Measurements from ENCODE around the gene IL17RD.

IL17RD gene

GRCh38 chr3:57079474-57079831 is 85.7 kb downstream of the IL17RD start:
- Histone ChIP-seq H3K9me3 (ENCODE audit: control insufficient read depth, insufficient read depth, low read length) (no peaks in the 10 kb centered on the region), H3K36me3 (ENCODE audit: control insufficient read depth, insufficient read depth, low read length) (no peaks in the 10 kb centered on the region), H3K27ac (ENCODE audit: low read depth, low read length) (no peak overlapping the region), H3K4me1 (ENCODE audit: control insufficient read depth, insufficient read depth, low read length) (peaks cover 9% of the 10 kb centered on the region), H3K4me3 (ENCODE audit: low read depth, low read length) (peak overlapping the region; percentile 93), H3K9ac (ENCODE audit: low read depth, low read length) (peak overlapping the region; percentile 44), H3K27me3 (ENCODE audit: control insufficient read depth, insufficient read depth, low read length) (peaks cover 33% of the 10 kb centered on the region)

- Histone ChIP-seq H3K9me3 (ENCODE audit: control insufficient read depth, insufficient read depth, low read length) (no peaks in the 10 kb centered on the region), H3K36me3 (ENCODE audit: control insufficient read depth, insufficient read depth, low read length) (no peaks in the 10 kb centered on the region), H3K9ac (ENCODE audit: low read depth, low read length) (peak overlapping the region; percentile 63), H3K27ac (ENCODE audit: low read depth, low read length) (no peak overlapping the region), H3K4me1 (ENCODE audit: control insufficient read depth, insufficient read depth, low read length) (peaks cover 9% of the 10 kb centered on the region), H3K27me3 (ENCODE audit: control insufficient read depth, insufficient read depth, low read length) (peaks cover 33% of the 10 kb centered on the region), H3K4me3 (ENCODE audit: low read depth, low read length) (peak overlapping the region; percentile 93)
Measured at GRCh38 chr3:57078635-57079473, 86.3 kb downstream of the IL17RD start.

GRCh38 chr3:57078344-57078634 is 86.9 kb downstream of the IL17RD start:
- Histone ChIP-seq H3K27me3 (ENCODE audit: control insufficient read depth, insufficient read depth, low read length) (peaks cover 33% of the 10 kb centered on the region), H3K36me3 (ENCODE audit: control insufficient read depth, insufficient read depth, low read length) (no peaks in the 10 kb centered on the region), H3K27ac (ENCODE audit: low read depth, low read length) (no peak overlapping the region), H3K4me1 (ENCODE audit: control insufficient read depth, insufficient read depth, low read length) (peaks cover 9% of the 10 kb centered on the region), H3K9ac (ENCODE audit: low read depth, low read length) (peak overlapping the region; percentile 63; the same call in 1 of the 2 replicates), H3K4me3 (ENCODE audit: low read depth, low read length) (peak overlapping the region; percentile 93), H3K9me3 (ENCODE audit: control insufficient read depth, insufficient read depth, low read length) (no peaks in the 10 kb centered on the region)

GRCh38 chr3:57077630-57078343 is 87.4 kb downstream of the IL17RD start:
- Histone ChIP-seq H3K4me1 (ENCODE audit: control insufficient read depth, insufficient read depth, low read length) (peaks cover 9% of the 10 kb centered on the region), H3K9ac (ENCODE audit: low read depth, low read length) (no peak overlapping the region), H3K4me3 (ENCODE audit: low read depth, low read length) (peak overlapping the region; percentile 93), H3K27ac (ENCODE audit: low read depth, low read length) (no peak overlapping the region), H3K9me3 (ENCODE audit: control insufficient read depth, insufficient read depth, low read length) (no peaks in the 10 kb centered on the region), H3K36me3 (ENCODE audit: control insufficient read depth, insufficient read depth, low read length) (no peaks in the 10 kb centered on the region), H3K27me3 (ENCODE audit: control insufficient read depth, insufficient read depth, low read length) (peaks cover 33% of the 10 kb centered on the region)

- H3K4me1 ChIP-seq (ENCODE audit: control insufficient read depth, insufficient read depth, low read length): peaks cover 9% of the 10 kb centered on the region
- H3K36me3 ChIP-seq (ENCODE audit: control insufficient read depth, insufficient read depth, low read length): no peaks in the 10 kb centered on the region
- no peak overlapping the region for H3K4me3 ChIP-seq (ENCODE audit: low read depth, low read length)
- no peak overlapping the region for H3K9ac ChIP-seq (ENCODE audit: low read depth, low read length)
- H3K27me3 ChIP-seq (ENCODE audit: control insufficient read depth, insufficient read depth, low read length): peaks cover 33% of the 10 kb centered on the region
- H3K27ac ChIP-seq (ENCODE audit: low read depth, low read length): no peak overlapping the region
- no peaks in the 10 kb centered on the region for H3K9me3 ChIP-seq (ENCODE audit: control insufficient read depth, insufficient read depth, low read length)
Measured at GRCh38 chr3:57076422-57076951, 88.7 kb downstream of the IL17RD start.

GRCh38 chr3:57074135-57074534 is 91.0 kb downstream of the IL17RD start:
- no peaks in the 10 kb centered on the region for H3K36me3 ChIP-seq (ENCODE audit: control insufficient read depth, insufficient read depth, low read length)
- H3K27me3 ChIP-seq (ENCODE audit: control insufficient read depth, insufficient read depth, low read length): peaks cover 17% of the 10 kb centered on the region
- no peak overlapping the region for H3K27ac ChIP-seq (ENCODE audit: low read depth, low read length)
- H3K9me3 ChIP-seq (ENCODE audit: control insufficient read depth, insufficient read depth, low read length): no peaks in the 10 kb centered on the region
- H3K9ac ChIP-seq (ENCODE audit: low read depth, low read length): no peak overlapping the region
- H3K4me3 ChIP-seq (ENCODE audit: low read depth, low read length): no peak overlapping the region
- no peaks in the 10 kb centered on the region; the same call in 1 of the 2 replicates for H3K4me1 ChIP-seq (ENCODE audit: control insufficient read depth, insufficient read depth, low read length)

GRCh38 chr3:57073628-57074027 is 91.5 kb downstream of the IL17RD start:
- Histone ChIP-seq H3K4me3 (ENCODE audit: low read depth, low read length) (no peak overlapping the region), H3K9ac (ENCODE audit: low read depth, low read length) (no peak overlapping the region), H3K4me1 (ENCODE audit: control insufficient read depth, insufficient read depth, low read length) (no peaks in the 10 kb centered on the region; the same call in 1 of the 2 replicates), H3K27ac (ENCODE audit: low read depth, low read length) (no peak overlapping the region), H3K36me3 (ENCODE audit: control insufficient read depth, insufficient read depth, low read length) (no peaks in the 10 kb centered on the region), H3K9me3 (ENCODE audit: control insufficient read depth, insufficient read depth, low read length) (no peaks in the 10 kb centered on the region), H3K27me3 (ENCODE audit: control insufficient read depth, insufficient read depth, low read length) (peaks cover 17% of the 10 kb centered on the region)

GRCh38 chr3:57069503-57069902 is 95.7 kb downstream of the IL17RD start:
- Histone ChIP-seq H3K36me3 (ENCODE audit: control insufficient read depth, insufficient read depth, low read length) (no peaks in the 10 kb centered on the region), H3K27me3 (ENCODE audit: control insufficient read depth, insufficient read depth, low read length) (no peaks in the 10 kb centered on the region), H3K4me1 (ENCODE audit: control insufficient read depth, insufficient read depth, low read length) (0 out of 2 replicates have a peak, but pooled peaks cover 6% of the 10 kb centered on the region), H3K27ac (ENCODE audit: low read depth, low read length) (no peak overlapping the region), H3K9ac (ENCODE audit: low read depth, low read length) (no peak overlapping the region), H3K9me3 (ENCODE audit: control insufficient read depth, insufficient read depth, low read length) (no peaks in the 10 kb centered on the region), H3K4me3 (ENCODE audit: low read depth, low read length) (no peak overlapping the region)

GRCh38 chr3:57068437-57069089 is 96.6 kb downstream of the IL17RD start:
- no peak overlapping the region for H3K9ac ChIP-seq (ENCODE audit: low read depth, low read length)
- H3K27ac ChIP-seq (ENCODE audit: low read depth, low read length): no peak overlapping the region
- H3K36me3 ChIP-seq (ENCODE audit: control insufficient read depth, insufficient read depth, low read length): no peaks in the 10 kb centered on the region
- 0 out of 2 replicates have a peak, but pooled peaks cover 6% of the 10 kb centered on the region for H3K4me1 ChIP-seq (ENCODE audit: control insufficient read depth, insufficient read depth, low read length)
- H3K27me3 ChIP-seq (ENCODE audit: control insufficient read depth, insufficient read depth, low read length): no peaks in the 10 kb centered on the region
- H3K4me3 ChIP-seq (ENCODE audit: low read depth, low read length): no peak overlapping the region
- no peaks in the 10 kb centered on the region for H3K9me3 ChIP-seq (ENCODE audit: control insufficient read depth, insufficient read depth, low read length)

GRCh38 chr3:57066471-57066870 is 98.7 kb downstream of the IL17RD start:
- Histone ChIP-seq H3K4me1 (ENCODE audit: control insufficient read depth, insufficient read depth, low read length) (peaks cover 18% of the 10 kb centered on the region; the same call in 1 of the 2 replicates), H3K27ac (ENCODE audit: low read depth, low read length) (no peak overlapping the region), H3K27me3 (ENCODE audit: control insufficient read depth, insufficient read depth, low read length) (no peaks in the 10 kb centered on the region), H3K9ac (ENCODE audit: low read depth, low read length) (no peak overlapping the region), H3K36me3 (ENCODE audit: control insufficient read depth, insufficient read depth, low read length) (no peaks in the 10 kb centered on the region), H3K9me3 (ENCODE audit: control insufficient read depth, insufficient read depth, low read length) (no peaks in the 10 kb centered on the region), H3K4me3 (ENCODE audit: low read depth, low read length) (no peak overlapping the region)

All from HUES48 (cell line).